Activated T-helper 9 cell treated with anti-CD3 and anti-CD28 coated beads, Interleukin-2, amount 50 U/mL, for 16 hours (primary cell): ENCODE measurements around the gene APOL3.
"Not testable (repeated sequence)": the region's sequence is repeated elsewhere in the genome, so short reads cannot be mapped to it uniquely, and the experiment has no call there.

Experiments used
- DNase-seq: peaks from one replicate; pipeline ENCODE4 v3.0.0-alpha.2; 2020; ENCODE audit warnings: low read depth

APOL3 gene

DNA sequence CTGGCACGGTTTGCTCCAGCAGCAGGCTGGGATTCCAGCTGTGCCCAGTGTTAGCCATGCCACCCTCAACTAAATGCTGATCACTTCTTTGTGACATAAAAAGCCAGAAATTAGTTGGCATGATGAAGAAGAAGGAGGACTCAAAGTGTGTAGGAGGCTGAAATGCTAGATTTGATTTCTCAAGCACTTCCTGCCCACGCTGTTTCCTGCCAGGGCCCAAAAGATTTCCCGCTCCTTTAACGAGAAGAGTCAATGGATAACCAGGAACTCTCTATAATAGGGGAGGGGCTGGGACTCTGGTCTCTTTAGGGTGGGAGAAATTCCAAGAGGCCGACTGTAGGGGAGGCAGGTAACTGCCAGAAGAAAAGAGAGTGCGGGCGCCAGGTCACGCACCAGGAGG is 26.4 kb downstream of the APOL3 start:
- DNase-seq: no peak

DNA sequence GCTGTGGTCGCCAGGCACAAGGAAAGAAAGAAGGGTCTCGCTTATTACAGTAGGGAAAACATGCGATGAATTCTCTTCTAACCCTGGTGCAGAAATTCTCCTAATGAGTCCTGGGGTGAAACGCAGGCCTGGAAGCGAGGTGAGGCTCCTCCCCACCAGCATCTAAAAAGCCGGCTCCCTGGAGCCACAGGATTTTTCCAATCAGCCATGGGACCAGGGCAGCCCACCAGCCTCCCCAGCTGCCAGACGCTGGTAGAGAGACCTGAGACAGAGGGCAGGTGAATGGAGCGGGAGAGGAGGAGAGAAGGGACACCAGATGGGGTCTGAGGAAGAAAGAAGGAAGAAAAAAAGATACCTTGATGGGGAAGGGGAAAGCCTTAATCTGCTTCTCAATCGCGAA is 28.6 kb downstream of the APOL3 start:
- DNase-seq: no peak

DNA sequence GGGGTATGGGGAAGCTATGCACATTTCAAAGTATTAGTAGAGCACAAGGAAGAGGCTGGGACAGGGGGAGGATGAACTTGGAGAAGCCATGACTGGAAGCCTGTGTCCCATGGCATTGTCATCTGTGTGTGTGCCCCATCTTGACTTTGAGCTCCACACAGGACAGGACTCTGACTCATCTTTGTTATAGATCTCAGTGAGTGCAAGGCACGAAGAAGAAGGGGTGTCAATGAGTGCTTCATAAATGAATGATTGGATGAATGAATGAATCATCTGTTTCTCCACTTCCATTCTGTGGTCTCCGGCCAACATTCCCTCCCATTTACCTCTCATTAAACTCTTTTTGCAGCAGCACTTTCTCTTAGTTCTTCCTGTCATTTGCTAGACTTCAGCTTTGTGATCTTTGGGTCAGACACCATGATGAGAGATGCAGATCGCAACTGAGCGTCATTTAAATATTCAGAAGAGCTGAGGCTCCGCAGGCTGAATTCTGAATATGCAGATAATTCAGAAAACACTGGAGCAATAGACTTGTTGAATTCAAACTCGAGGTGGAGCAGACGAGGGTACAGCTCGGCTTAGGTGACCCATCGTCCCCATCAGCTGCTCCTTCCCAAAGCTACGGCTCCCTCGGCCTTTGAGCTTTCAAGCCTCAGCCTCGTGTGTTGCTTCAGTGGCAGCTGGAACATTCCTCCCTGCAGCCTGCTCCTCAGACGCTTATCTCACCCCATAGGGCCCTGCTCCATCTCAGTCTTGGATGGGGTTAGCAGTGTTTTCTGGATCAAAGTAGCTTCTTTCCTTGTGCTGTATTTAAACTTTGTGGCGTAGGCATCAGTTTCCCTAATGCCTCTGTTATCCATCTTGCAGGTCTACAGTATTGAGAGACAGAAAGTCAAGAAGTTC is 30.8 kb downstream of the APOL3 start:
- no peak for DNase-seq

DNA sequence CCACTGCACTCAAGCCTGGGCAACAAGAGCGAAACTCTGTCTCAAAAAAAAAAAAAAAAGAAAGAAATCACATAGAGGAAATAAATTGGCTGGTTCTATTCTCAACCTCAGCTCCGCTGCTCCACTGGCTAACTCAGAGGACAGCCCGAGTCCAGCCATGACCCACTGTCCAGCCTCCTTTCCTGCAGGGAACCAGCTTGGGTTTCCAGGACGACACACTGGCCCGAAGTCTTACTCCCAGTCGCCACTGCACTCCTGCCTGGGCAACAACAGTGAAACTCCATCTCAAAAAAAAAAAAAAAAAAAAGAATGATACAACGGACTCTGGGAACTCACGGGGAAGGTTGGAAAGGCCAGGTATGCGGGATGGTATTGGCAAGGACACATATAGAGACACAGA is 31.5 kb downstream of the APOL3 start:
- no peak for DNase-seq

DNA sequence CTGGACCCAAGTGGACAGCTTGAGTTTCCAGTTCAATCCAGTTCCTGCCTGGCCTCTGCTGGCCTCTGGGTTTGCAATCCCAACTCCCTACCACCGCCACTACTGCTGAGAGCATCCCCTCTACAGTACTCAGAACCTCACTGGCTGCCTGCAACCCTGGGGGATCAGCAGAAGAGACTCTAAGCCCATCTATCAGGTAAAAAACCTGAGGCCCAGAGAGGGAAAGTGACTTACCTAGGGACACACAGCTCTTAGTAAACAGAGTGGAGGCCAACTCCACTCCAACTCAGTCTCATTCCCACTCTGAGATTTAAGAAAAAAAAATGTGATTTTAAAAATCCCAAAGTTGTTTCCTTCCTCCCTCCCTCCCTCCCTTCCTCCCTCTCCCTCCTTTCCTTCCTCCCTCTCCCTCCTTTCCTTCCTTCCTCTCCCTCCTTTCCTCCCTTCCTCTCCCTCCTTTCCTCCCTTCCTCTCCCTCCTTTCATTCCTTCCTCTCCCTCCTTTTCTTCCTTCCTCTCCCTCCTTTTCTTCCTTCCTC is 34.5 kb downstream of the APOL3 start:
- no peak for DNase-seq

DNA sequence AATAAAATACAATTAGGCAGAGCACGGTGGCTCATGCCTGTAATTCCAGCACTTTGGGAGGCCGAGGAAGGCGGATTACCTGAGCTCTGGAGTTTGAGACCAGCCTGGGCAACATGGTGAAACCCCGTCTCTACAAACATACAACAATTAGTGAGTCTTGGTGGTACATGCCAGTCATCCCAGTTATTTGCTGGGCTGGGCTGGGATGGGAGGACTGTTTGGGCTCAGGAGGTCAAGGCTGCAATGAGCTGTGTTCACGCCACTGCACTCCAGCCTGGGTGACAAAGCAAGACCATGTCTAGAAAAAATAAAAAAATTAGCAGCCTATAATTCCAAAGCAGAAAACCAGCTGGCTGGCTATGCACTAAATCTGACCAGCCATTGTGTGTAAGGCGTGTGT is 35.1 kb downstream of the APOL3 start:
- no peak for DNase-seq

DNA sequence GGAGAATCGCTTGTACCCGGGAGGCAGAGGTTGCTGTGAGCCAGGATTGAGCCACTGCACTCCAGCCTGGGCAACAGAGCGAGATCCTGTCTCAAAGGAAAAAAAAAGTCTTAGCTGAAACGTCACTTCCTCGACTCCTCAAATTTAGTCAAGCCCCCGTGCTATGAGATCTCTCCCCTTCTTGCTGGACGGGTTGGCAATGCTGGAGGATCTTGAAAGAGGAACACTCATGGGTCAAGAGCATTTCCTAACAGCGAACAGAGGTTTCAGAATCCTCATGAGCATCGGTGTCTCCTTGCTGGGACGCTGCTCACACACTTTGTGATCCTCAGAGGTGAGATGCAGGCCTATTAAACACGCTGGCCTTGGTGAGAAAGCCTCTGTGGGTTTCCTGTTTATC is 35.9 kb downstream of the APOL3 start:
- no peak for DNase-seq

DNA sequence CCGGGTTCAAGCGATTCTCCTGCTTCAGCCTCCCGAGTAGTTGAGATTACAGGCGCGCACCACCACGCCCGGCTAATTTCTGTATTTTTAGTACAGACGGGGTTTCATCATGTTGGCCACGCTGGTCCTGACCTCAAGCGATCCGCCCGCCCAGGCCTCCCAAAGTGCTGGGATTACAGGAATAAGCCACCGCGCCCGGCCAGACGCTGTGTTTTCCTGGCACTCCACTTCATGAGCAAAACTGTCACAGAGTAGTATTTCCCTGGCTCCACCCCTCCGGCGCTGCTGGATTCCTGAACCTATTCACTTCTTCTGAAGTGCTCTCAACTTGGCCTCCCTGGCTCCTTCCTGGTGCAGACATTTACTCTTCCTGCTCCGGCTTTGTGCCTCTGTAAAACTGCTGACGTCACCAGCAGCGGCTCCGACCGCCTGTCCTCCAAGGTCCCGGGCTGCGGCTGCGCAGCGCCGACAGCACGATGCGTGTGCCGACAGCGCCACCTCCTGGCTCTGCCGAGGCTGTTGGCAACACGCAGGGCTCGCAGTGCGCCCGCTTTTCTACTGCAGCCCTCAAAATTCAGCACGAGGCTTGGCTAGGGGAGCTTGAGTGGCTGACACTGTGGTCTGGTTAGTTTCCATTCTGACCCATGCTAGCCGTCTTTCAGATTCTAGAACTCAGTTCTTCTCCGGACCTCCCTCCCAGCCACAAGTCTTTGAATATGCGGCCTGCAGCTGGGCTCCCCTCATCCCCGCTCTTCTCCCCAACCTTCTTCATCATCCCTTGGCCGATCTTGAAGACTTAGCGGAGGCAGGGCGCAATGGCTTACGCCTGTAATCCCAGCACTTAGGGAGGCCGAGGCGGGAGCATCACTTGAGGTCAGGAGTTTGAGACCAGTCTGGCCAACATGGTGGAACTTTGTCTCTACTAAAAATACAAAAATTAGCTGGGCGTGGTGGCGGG is 36.6 kb downstream of the APOL3 start:
- DNase-seq: peak; percentile 87

DNA sequence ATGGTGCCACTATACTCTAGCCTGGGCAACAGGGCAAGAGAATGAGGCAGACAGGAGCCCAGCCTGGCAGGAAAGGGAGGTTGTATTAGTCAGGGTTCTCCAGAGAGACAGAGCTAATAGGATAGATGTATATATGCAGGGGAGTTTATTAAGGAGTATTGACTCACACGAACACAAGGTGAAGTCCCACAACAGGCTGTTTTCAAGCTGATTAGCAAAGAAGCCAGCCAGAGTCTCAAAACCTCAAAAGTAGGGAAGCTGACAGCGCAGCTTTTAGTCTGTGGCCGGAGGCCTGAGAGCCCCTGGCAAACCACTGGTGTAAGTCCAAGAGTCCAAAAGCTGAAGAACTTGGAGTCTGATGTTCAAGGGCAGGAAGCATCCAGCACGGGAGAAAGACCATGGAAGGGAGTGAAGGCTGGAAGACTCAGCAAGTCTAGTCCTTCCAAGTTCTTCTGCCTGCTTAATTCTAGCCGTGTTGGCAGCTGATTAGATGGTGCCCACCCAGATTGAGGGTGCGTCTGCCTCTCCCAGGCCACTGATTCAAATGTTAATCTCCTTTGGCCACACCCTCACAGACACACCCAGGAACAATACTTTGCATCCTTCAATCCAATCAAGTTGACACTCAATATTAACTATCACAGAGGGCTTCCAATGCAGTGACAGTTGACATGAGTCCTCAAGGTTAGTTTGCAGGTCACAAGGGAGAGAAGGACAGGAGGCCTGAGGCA is 39.8 kb downstream of the APOL3 start:
- not testable (repeated sequence) for DNase-seq

DNA sequence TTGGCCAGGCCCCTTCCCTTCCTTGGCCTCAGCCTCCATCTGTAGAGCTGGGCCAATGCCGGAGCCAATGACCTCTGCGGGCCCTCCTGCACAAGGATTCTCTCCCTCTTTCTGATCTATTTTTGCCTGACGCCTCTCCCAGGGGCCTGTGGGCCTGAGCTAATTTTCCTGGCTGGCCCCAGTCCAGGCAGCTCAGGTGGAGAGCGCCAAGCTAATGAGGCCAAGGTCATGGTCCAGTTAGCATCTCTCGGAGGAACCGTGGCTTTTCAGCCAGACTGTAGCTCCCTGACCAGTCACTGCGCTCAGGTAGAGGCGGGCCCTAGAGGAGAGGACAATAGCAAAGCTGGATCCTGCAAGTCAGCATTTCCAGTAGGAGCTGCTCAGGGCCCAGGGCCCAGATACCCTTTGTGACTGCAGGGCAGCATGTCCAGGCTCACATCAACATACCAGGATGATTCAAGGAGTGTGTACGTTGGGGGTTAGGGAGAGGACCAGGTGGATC is 43.5 kb downstream of the APOL3 start:
- DNase-seq: no peak

DNA sequence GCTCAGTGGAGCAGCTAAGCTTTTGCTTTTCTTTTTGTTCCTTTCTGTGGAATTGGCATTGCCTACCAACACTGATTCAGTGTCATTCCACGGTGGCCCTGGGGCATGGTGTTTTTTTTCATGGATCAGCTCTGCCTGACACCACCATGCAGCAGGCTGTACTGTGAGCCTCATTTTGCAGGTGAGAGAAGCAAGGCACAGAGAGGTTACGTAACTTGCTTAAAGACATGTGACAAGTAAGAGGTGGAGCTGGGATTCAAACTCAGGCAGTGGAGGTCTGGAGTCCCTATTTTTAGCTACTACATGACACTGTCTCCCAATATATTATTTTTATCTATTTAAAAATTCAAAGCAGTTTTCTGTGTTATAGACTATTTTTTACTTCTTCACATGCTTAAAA is 44.4 kb downstream of the APOL3 start:
- DNase-seq: no peak

DNA sequence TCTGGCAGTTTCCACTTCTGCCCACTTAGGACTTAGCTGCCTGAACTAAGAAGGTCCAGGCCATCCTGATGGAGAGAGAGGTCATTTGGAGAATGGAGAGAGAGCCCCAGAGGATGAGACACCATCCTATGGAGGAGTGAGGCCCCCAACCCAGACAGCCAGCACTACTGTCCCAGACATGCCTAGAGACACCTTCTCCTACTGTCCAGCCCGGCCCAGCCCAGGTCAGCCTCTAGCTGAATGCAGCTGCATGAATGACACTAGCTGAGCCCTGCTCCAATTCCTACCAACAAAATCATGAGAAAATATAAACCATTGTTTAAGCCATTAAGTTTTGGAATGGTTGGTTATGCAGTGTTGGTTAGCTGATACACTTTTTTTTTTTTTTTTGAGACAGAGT is 47.4 kb downstream of the APOL3 start:
- DNase-seq: no peak

DNA sequence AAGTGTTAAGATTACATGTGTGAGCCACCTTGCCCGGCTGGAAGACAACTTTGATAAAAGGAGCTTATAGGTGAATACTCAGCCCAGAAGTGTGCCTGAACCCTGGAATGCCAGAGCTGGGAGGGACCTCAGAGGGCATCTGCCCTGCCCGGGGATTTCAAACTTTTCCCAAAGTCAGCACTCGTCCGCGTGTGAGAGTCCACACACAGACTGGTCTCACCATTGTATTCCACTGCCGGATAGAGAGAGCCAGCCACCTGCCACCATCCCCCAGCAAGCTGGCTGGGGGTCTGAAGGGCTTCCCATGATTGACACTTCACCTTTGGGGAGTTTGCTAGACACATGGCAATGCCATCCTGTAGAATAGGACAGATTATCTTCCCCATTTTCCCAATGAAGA is 49.2 kb downstream of the APOL3 start:
- no peak for DNase-seq

DNA sequence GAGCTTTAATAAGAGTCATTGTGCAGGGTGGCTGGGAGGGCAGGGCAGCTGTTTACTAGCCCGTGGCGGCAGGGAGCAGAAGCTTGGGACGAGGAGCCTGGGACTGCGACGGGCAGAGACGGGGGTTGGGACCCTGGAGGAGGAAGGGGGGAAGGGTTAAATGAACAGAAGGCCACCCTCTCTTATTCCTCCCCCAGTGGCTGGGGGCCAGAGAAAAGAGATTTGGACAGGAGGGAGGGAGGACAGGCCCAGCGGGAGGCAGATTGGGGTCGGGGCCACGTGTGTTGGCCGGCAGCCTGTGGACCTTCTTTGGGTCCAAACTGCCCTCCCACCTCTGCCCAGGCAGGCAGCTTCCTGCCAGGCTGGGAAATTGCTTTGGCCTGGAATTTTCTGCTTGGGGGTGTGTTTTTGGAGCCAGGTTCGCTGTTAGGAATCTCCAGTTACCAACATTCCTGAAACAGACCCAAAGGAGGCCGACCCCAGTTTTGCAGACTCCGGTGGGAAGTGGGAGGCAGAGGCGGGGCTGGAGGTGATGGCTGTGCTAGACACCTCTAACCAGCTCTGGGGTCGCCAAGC is 50.2 kb downstream of the APOL3 start:
- DNase-seq: no peak

DNA sequence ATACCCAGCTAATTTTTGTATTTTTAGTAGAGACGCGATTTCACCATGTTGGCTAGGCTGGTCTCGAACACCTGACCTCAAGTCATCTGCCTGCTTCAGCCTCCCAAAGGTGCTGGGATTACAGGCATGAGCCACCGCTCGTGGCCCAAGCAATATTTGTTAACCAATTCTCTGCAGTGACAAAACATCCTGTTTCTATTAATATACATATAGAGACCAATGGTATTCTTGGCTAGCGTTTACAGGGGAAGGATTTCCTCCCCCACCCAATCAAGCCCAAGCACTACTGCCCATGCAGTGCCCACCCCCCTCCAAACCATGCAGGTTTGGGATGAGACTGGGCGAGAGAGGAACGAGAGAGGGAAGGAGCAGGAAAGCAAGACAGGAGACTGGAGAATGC is 53.1 kb downstream of the APOL3 start:
- no peak for DNase-seq

DNA sequence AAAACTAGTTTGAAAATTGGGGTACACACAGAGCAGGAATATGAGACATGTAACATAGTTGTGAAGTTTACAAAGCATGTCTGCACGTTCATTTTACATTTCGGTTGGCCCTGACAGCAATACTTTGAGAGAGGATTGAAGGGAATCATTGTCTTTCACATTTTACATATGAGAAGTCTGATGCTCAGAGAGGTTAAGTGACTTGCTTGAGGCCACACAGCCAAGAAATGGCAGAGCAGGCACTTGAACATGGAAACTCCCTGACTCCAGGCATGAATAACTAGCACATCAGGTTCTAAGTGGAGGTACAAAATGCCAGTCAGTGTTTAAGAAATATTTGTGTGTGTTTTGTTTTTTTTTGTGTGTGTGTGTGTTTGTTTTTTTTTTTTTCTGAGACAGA is 53.6 kb downstream of the APOL3 start:
- DNase-seq: no peak

DNA sequence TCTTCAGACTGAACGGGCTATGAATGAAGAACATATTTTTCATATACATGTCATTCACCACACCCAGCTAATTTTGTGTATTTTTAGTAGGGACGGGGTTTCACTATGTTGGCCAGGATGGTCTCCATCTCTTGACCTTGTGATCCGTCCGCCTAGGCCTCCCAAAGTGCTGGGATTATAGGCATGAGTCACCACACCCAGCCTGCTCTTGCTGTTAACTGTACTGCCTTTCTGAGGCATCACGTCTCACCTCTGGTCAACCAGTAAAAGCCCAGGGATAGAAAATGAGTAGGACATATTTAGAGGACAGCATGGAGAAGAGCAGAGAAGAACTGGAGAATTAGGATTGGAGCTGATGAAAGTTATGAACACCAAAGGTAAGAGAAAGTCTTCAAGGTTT is 55.6 kb downstream of the APOL3 start:
- no peak for DNase-seq

DNA sequence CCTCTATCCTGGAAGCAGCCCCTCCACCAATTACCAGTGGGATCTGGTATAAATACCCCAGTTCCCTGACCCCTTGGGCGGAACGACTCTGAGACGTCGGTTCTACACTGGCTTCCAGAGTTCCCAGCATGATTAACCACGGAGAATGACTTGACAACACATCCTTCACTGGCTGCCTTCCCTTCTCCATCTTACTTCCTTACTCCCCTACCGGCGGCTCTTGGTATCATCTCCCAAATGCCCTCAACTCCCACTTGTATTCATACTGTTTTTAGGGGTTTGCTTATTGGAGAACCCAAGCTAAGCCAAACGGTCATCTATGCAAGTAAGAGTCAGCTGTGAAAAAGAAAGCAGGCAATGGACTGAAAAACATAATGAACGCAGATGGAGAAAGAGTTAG is 56.1 kb downstream of the APOL3 start:
- DNase-seq: no peak

DNA sequence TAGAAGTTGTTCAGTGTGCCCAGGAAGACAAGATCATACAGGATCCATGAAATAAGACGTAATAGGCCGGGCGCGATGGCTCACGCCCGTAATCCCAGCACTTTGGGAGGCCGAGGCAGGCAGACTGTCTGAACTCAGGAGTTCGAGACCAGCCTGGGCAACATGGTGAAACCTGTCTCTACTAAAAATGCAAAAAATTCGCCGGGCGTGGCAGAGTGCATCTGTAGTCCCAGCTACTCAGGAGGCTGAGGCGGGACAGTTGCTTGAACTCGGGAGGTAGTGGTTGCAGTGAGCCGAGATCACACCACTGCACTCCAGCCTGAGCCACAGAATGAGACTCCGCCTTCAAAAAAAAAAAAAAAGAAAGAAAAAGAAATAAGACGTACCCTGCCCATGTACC is 56.7 kb downstream of the APOL3 start:
- DNase-seq: no peak

DNA sequence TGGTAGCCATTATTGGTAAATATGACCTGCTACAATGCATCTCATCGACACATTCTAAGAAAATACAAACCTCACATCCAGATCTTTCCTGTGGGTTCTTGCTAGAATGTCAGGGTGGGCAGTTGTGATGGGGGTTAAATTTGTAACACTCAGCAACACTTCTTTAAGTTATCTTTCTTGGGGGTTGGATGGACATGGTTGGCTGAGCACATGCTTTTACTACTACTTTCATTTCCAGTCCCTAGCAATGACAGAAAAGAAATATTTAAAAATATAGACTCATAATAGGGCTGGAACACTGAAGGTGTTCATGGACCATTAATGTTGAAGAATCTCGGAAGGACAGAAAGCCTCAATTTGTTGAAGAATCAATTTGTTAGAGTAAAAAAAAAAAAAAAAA is 57.6 kb downstream of the APOL3 start:
- DNase-seq: no peak

DNA sequence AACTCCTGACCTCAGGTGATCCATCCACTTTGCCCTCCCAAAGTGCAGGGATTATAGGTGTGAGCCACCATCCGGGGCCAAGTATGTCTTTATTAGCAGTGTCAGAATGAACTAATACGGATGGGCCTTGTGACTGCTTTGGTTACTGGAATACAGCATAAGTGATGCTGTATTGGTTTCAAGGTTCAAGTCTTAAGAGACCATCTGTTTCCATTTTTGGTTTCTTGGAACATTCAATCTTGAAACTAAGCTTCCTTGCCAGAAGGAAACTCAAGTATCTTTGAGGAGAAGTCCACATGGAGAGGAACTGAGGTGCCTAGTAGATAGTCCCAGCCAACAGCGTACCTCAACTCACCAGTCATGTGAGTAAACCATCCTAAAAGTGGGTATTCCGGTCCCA is 58.8 kb downstream of the APOL3 start:
- no peak for DNase-seq

DNA sequence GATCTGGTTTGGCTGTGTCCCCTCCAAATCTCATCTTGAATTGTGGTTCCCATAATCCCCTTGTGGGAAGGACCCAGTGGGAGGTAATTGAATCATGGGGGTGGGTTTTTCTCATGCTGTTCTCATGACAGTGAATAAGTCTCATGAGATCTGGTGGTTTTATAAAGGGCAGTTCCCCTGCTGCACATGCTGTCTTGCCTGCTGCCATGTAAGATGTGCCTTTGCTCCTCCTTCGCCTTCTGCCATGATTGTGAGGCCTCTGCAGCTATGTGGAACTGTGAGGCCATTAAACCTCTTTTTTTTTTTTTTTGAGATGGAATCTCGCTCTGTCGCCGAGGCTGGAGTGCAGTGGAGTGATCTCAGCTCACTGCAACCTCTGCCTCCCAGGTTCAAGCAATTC is 59.6 kb downstream of the APOL3 start:
- not testable (repeated sequence) for DNase-seq
